GM12892 (cell line): Measurements from ENCODE around the gene ATP5ME.

ENCODE experiments used
- POLR2A ChIP-seq: IDR thresholded peaks from 2 replicates; pipeline ENCODE4 v1.6.1; 2011; ENCODE audit warnings: low read depth, low read length, control low read depth
- POLR2AphosphoS5 ChIP-seq: IDR thresholded peaks from 2 replicates; pipeline ENCODE4 v1.6.1; 2011; ENCODE audit warnings: low read depth, low read length, control low read depth

DNA sequence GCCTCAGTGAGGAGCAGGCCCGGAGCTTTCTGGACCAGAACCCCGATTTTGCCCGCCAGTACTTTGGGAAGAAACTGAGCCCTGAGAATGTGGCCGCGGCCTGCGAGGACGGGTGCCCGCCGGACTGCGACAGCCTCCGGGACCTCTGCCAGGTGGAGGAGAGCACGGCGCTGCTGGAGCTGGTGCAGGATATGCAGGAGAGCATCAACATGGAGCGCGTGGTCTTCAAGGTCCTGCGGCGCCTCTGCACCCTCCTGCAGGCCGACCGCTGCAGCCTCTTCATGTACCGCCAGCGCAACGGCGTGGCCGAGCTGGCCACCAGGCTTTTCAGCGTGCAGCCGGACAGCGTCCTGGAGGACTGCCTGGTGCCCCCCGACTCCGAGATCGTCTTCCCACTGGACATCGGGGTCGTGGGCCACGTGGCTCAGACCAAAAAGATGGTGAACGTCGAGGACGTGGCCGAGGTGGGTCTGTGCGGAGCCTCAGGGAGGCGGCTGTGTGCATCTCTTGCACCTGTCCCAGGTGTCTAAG is 48.4 kb downstream of the ATP5ME start:
- TF ChIP-seq POLR2A (no peak), POLR2AphosphoS5 (no peak)
